Tibial nerve (tissue), 4 donors: ENCODE measurements around the gene TRIM24. TPM values are rescaled to one million over a fixed set of nuclear protein-coding genes. Genes with fewer than 3 reads are reported as not detected.

Experiments
- DNase-seq, 2 donors: peaks; one replicate each; pipeline ENCODE4 v3.0.0-alpha.2; 2019; ENCODE audit warnings: low spot score in 2 of 2
- H3K27ac ChIP-seq, 4 donors: fragments of 200-600 bp; sonication (generic) in 3 of 4; one replicate each; pipeline ENCODE4 v1.5.1; 2017 to 2019; ENCODE audit warnings: mild to moderate bottlenecking in 1 of 4
- H3K27me3 ChIP-seq, 2 donors: fragments of 200-600 bp; sonication (generic) in 1 of 2; one replicate each; pipeline versions ENCODE4 v1.5.1 to v1.6.0; 2017 to 2019
- H3K36me3 ChIP-seq, 3 donors: fragments of 200-600 bp; sonication (generic); one replicate each; pipeline ENCODE4 v1.5.1; 2018 to 2019
- H3K4me1 ChIP-seq, 4 donors: fragments of 200-600 bp; sonication (generic) in 3 of 4; one replicate each; pipeline ENCODE4 v1.5.1; 2017 to 2019
- H3K4me3 ChIP-seq, 4 donors: fragments of 200-600 bp; sonication (generic) in 3 of 4; one replicate each; pipeline ENCODE4 v1.5.1; 2017 to 2019; ENCODE audit warnings: mild to moderate bottlenecking in 1 of 4, moderate library complexity in 1 of 4
- H3K9me3 ChIP-seq, 4 donors: fragments of 200-600 bp; sonication (generic) in 3 of 4; one replicate each; pipeline ENCODE4 v1.5.1; 2017 to 2019
- EP300 ChIP-seq, 2 donors: sonication (generic); formaldehyde crosslinking; IDR thresholded peaks; one replicate each; pipeline ENCODE4 v1.6.1; 2017; ENCODE audit warnings: antibody characterized with exemption in 2 of 2, mild to moderate bottlenecking in 1 of 2
- POLR2A ChIP-seq, 2 donors: fragments of 450-650 bp; IDR thresholded peaks; one replicate each; pipeline ENCODE4 v1.6.1; 2017; ENCODE audit warnings: antibody characterized with exemption in 2 of 2, mild to moderate bottlenecking in 2 of 2, moderate library complexity in 2 of 2
- WGBS, 2 donors: methylation state at CpG; one replicate each; pipeline ENCODE4 v1.1.5; 2018; 5-methylcytosine and 5-hydroxymethylcytosine counted together
- total RNA-seq, 4 donors: library from RNA; depleted of rRNA; stranded (reverse); fragments of >200 nt; gene quantifications; one replicate each; pipeline ENCODE4 v1.1.0, GENCODE V29; 2016
- TF ChIP-seq, protein P1 (sequence below), 5 experiments: fragments of 200-600 bp in 3 of 5; fragments of 450-650 bp in 2 of 5; sonication (generic) in 3 of 5; IDR thresholded peaks; one replicate each; pipeline ENCODE4 v1.5.1; 2016 to 2019; ENCODE audit warnings: antibody characterized with exemption in 5 of 5, mild to moderate bottlenecking in 3 of 5, moderate library complexity in 2 of 5

The TRIM24 gene
- total RNA-seq, 4 donors from 2014 or later = 15.9 to 20.5 (median 17.7) TPM

DNA sequence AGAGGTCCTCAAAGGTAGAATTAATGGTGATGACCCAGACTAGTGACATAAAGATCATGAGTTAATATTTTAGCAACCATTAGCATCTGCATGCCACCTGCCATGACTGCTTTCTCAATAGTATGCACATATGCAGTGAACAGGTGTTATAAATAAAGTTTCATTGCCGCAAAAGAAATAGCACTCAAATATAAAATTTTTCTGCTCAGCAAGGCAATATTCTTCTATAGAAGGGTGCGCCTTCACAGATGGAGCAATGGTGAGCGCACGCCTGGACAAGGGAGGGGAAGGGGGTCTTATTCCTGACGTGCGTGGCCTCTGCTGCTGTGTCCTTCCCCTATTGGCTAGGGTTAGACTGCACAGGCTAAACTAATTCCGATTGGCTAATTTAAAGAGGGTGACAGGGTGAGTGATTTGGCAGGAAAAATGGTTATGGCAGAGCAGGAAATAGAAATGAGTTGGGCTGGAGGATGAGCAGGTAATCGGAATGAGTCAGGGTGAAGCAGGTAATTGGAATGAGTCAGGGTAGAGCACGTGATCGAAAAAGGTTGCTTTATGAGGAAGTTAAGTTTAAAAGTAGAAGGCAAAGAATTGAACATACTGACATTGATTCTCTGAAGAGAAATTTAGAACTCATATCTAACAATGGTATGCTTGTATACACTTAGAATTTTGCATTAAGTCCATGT, 24.7 kb upstream of the TRIM24 start:
- WGBS, 2 donors = 87 to 94% methylated on average over 10 of the region's 10 CpGs
- no peaks in the 10 kb centered on the region for H3K36me3 ChIP-seq
- H3K4me1 ChIP-seq = no peaks in the 10 kb centered on the region
- H3K4me3 ChIP-seq = no peak overlapping the region
- no peaks in the 10 kb centered on the region for H3K27me3 ChIP-seq
- peaks cover 0 to 17% (median 0%) of the 10 kb centered on the region in 4 donors for H3K9me3 ChIP-seq
- no peak for DNase-seq
- TF ChIP-seq POLR2A (IDR thresholded peaks at IDR 0.05) = no peak
- no peak for TF ChIP-seq EP300 (IDR thresholded peaks at IDR 0.05)
- TF ChIP-seq, protein P1, sequence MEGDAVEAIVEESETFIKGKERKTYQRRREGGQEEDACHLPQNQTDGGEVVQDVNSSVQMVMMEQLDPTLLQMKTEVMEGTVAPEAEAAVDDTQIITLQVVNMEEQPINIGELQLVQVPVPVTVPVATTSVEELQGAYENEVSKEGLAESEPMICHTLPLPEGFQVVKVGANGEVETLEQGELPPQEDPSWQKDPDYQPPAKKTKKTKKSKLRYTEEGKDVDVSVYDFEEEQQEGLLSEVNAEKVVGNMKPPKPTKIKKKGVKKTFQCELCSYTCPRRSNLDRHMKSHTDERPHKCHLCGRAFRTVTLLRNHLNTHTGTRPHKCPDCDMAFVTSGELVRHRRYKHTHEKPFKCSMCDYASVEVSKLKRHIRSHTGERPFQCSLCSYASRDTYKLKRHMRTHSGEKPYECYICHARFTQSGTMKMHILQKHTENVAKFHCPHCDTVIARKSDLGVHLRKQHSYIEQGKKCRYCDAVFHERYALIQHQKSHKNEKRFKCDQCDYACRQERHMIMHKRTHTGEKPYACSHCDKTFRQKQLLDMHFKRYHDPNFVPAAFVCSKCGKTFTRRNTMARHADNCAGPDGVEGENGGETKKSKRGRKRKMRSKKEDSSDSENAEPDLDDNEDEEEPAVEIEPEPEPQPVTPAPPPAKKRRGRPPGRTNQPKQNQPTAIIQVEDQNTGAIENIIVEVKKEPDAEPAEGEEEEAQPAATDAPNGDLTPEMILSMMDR (IDR thresholded peaks at IDR 0.05) = no peak
- H3K27ac ChIP-seq = no peak overlapping the region

DNA sequence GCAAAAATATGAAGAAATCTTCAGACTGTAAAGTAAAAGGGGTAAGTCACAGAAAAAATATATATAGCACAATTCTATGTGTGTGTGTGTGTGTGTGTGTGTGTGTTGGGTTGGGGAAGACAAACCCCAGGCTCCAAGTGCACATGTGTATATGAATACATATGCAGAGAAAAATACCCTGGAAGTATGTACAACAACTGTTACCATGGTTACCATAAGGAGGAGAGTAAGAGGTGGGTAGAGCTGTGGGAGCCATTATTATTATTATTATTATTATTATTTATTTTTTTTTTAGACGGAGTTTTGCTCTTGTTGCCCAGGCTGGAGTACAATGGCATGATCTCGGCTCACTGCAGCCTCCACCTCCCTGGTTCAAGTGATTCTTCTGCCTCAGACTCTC, 23.7 kb upstream of the TRIM24 start:
- no peak overlapping the region for H3K27ac ChIP-seq
- peaks cover 0 to 7% (median 0%) of the 10 kb centered on the region in 4 donors for H3K9me3 ChIP-seq
- H3K4me1 ChIP-seq = no peaks in the 10 kb centered on the region
- no peaks in the 10 kb centered on the region for H3K36me3 ChIP-seq
- WGBS, 2 donors = 92 to 93% methylated on average over 2 of the region's 2 CpGs
- no peaks in the 10 kb centered on the region for H3K27me3 ChIP-seq
- TF ChIP-seq, protein P1 (IDR thresholded peaks at IDR 0.05) = no peak
- TF ChIP-seq POLR2A (IDR thresholded peaks at IDR 0.05) = no peak
- no peak for TF ChIP-seq EP300 (IDR thresholded peaks at IDR 0.05)
- no peak overlapping the region for H3K4me3 ChIP-seq
- DNase-seq = no peak

DNA sequence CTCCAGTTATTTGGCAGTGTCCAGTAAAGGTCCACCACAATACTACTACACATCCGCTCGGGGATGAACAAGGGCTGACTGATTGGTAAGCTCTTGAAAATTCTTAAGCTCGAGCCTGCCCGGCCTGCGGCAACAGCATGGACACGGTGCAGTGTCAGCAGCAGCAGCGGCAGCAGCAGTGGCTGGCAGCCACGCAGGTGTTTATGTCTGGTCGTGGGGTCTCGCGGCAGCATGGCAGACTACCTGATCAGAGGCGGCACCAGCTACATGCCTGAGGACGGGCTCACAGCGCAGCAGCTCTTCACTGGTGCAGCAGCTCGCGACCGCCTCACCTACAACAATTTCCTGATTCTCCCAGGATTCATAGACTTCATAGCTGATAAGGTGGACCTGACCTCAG, 19.6 kb upstream of the TRIM24 start:
- Histone ChIP-seq H3K4me1 (no peaks in the 10 kb centered on the region), H3K9me3 (no peaks in the 10 kb centered on the region), H3K27me3 (no peaks in the 10 kb centered on the region), H3K4me3 (no peak overlapping the region), H3K36me3 (no peaks in the 10 kb centered on the region), H3K27ac (no peak overlapping the region)
- TF ChIP-seq POLR2A (IDR thresholded peaks at IDR 0.05) (no peak), EP300 (IDR thresholded peaks at IDR 0.05) (no peak)
- TF ChIP-seq, protein P1 (IDR thresholded peaks at IDR 0.05) = no peak
- DNase-seq = no peak
- WGBS, 2 donors = 94 to 96% methylated on average over 14 to 16 of the region's 17 CpGs

DNA sequence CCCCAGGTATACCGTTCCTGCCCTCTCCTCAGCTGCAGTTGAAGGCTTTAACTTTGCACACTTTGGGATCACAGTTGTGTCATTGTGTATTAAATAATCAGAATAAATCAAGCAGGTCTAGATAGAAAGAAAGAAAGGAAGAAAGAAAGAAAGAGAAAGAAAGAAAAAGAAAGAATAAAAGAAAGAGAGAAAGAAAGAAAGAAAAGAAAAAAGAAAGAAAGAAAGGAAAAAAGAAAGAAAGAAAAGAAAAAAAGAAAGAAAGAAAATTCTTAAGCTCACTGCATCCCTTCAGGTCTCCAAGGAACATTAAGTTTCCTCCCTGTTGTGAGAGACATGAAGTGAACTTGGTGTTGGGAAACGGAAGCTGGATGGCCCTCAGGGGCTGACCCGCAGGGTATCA, 17.2 kb upstream of the TRIM24 start:
- Histone ChIP-seq H3K36me3 (no peaks in the 10 kb centered on the region), H3K4me3 (no peak overlapping the region), H3K9me3 (no peaks in the 10 kb centered on the region), H3K27me3 (no peaks in the 10 kb centered on the region), H3K4me1 (no peaks in the 10 kb centered on the region), H3K27ac (no peak overlapping the region)
- WGBS, 2 donors = 86% methylated on average over 3 of the region's 3 CpGs
- no peak for DNase-seq
- TF ChIP-seq, protein P1 (IDR thresholded peaks at IDR 0.05) = no peak
- TF ChIP-seq POLR2A (IDR thresholded peaks at IDR 0.05) = no peak
- no peak for TF ChIP-seq EP300 (IDR thresholded peaks at IDR 0.05)

DNA sequence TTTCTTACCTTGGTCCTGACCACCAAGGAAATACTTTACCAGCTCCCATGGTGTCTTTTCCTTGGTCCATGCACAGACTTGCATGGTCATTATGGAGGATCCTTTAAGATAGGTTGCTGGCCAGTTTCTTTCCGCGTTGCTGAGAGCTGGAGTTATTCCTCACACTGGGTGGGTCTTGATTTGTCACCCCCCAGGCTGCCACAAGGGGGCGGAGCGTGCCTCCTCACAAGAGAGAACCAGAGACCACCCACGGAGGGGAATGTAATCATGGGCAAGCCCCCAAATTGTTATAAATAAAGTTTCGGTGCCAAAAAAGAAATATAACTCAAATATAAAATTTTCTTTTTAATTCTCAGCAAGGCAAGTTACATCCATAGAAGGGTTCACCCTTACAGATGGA, 10.5 kb upstream of the TRIM24 start:
- WGBS, 2 donors = 83 to 85% methylated on average over 6 of the region's 6 CpGs
- Histone ChIP-seq H3K27ac (no peak overlapping the region), H3K4me3 (no peak overlapping the region), H3K27me3 (no peaks in the 10 kb centered on the region), H3K4me1 (no peaks in the 10 kb centered on the region), H3K9me3 (no peaks in the 10 kb centered on the region), H3K36me3 (no peaks in the 10 kb centered on the region)
- DNase-seq = no peak
- TF ChIP-seq POLR2A (IDR thresholded peaks at IDR 0.05) (no peak), EP300 (IDR thresholded peaks at IDR 0.05) (no peak)
- TF ChIP-seq, protein P1 (IDR thresholded peaks at IDR 0.05) = no peak
